Measurements from ENCODE around the gene USP6. TPM values are rescaled to one million over a fixed set of nuclear protein-coding genes. Genes with fewer than 3 reads are reported as not detected.
A peak's percentile ranks its signal among the peaks of the same experiment; 100 is the strongest.

The USP6 gene
- total and polyA plus RNA-seq, 10 of the 15 experiments (the other 5 are each of a cell fraction or from before 2014, with no cell fraction given) = under 0.01 to 0.39 (median 0.10) TPM; not detected in 2

- TF ChIP-seq EZH2 (IDR thresholded peaks at IDR 0.05; ENCODE audit: borderline replicate concordance, control insufficient read depth, low read depth, low read length) (no peak), E2F4 (IDR thresholded peaks at IDR 0.05; ENCODE audit: low read depth, low read length) (peak; percentile 67), SMARCA5 (IDR thresholded peaks at IDR 0.05) (peak; percentile 44; the same call in 1 of the 2 replicates), NRF1 (conservative IDR thresholded peaks at IDR 0.05; ENCODE audit: low read depth, low read length) (peak; percentile 71), SUPT20H (IDR thresholded peaks at IDR 0.05; ENCODE audit: borderline replicate concordance, control insufficient read depth, low read depth, low read length) (no peak), HDAC6 (IDR thresholded peaks at IDR 0.05; ENCODE audit: unreplicated experiment) (no peak), MAX (IDR thresholded peaks at IDR 0.05; ENCODE audit: low read depth, low read length) (peak; percentile 86), CHD2 (IDR thresholded peaks at IDR 0.05; ENCODE audit: borderline replicate concordance, low read depth, low read length) (peak; percentile 78), MXI1 (IDR thresholded peaks at IDR 0.05; ENCODE audit: low read depth, low read length) (peak; percentile 94), GATAD2B (conservative IDR thresholded peaks at IDR 0.05; ENCODE audit: low read depth) (peak; percentile 83; the same call in 1 of the 2 replicates), ZSCAN29 (IDR thresholded peaks at IDR 0.05) (no peak; the same call in 1 of the 2 replicates), MEF2B (IDR thresholded peaks at IDR 0.05; ENCODE audit: partially characterized antibody, poor library complexity, severe bottlenecking) (peak; percentile 60), CEBPZ (IDR thresholded peaks at IDR 0.05; ENCODE audit: low read depth, low read length) (no peak), BCL11A (IDR thresholded peaks at IDR 0.05; ENCODE audit: low read depth, low read length) (no peak), ATF3 (IDR thresholded peaks at IDR 0.05; ENCODE audit: borderline replicate concordance, extremely low read depth, low read depth, low read length) (no peak; the same call in 1 of the 2 replicates), TAF1 (IDR thresholded peaks at IDR 0.05; ENCODE audit: borderline replicate concordance, low read depth, low read length) (peak; percentile 49; the same call in 1 of the 2 replicates), CBFB (IDR thresholded peaks at IDR 0.05; ENCODE audit: low read depth) (0 out of 2 replicates have a peak, but pooled peaks have one; percentile 26), KLF5 (IDR thresholded peaks at IDR 0.05; ENCODE audit: partially characterized antibody) (no peak), GABPA (IDR thresholded peaks at IDR 0.05; ENCODE audit: low read depth) (peak; percentile 72), ZNF384 (IDR thresholded peaks at IDR 0.05; ENCODE audit: borderline replicate concordance, low read depth, low read length) (no peak), ZBTB33 (IDR thresholded peaks at IDR 0.05) (no peak), BRCA1 (IDR thresholded peaks at IDR 0.05; ENCODE audit: low read depth, low read length) (no peak)
Observed at GRCh38 chr17:5111402-5112204, 4.2 kb upstream of the USP6 start, which contains the start of gene ZNF232 (continued).

All from GM12878 (cell line).